ENCODE measurements around the gene MANBA.
A peak's percentile ranks its signal among the peaks of the same experiment; 100 is the strongest.

MANBA gene

DNA sequence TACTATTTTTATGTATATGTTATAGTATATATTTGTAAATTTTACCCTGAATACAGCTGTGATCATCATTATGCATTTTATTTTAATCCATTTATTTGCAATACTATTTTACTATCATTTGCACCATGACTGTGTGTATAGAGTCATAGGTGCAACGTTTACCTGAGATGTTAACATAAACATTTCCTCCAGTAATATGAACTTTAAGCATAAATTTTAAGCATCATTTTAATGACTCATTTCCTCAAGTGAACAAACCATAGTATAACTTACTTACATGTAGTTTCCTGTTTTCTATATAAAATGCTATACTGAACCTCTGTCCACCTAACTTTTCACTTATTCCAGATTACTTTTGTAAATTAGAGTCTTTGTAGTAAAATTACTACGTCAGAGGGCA is 166.8 kb downstream of the MANBA start:
- no peak for DNase-seq (ENCODE audit: low read depth in 2 of 2)

DNA sequence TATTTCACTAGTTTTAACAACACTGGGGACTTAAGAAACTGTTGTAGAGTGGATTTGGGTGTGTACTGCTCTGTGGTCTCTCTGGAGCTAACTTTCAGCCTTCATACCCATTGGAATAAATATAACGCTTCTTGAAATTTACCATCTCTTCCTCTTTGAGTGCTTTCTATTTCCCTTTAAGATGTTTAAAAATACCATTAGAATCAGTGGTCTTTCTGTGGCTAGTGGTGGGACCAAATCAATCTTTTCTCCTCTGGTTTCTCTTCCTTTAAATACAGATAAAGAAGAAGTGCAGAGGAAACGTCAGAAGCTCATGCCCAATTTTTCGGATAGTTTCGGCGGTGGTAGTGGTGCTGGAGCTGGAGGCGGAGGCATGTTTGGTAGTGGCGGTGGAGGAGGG is 167.6 kb downstream of the MANBA start:
- DNase-seq (ENCODE audit: low read depth in 2 of 2) = no peak

DNA sequence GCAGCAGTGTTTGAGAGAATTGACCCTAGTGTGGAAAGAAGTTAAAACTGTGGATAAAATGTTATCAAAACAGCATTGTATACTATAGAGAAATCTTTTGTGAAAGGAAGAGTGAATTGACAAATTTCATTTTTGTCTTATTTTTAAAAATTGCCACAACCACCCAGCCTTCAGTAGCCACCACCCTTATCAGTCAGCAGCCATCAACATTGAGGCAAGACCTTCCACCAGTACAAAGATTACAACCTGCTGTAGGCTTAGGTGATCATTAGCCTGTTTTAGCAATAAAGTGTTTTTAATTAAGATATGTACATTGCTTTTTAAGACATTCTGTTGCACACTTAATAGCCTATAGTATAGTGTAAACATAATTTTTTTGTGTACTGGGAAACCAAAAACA is 168.5 kb downstream of the MANBA start:
- no peak for DNase-seq (ENCODE audit: low read depth in 2 of 2)

DNA sequence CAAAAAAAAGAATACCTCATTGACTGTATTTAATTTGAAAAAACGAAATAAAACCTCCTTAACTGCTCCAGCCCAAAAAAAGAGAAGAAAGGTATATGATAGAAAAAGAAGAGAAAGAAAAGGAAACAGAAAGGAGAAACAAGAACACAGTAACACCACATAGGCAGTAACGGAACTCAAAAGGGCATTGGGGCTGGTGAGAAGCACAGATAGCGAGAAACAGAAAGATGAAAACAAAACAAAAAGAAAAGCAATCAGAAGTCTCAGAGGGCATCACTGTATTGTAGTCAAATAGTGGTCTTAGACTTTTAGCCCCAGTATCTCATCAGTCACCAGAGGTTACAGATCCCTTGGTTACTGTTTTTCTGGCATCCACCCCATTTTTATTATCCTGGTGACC is 171.0 kb downstream of the MANBA start:
- no peak for DNase-seq (ENCODE audit: low read depth in 2 of 2)

DNA sequence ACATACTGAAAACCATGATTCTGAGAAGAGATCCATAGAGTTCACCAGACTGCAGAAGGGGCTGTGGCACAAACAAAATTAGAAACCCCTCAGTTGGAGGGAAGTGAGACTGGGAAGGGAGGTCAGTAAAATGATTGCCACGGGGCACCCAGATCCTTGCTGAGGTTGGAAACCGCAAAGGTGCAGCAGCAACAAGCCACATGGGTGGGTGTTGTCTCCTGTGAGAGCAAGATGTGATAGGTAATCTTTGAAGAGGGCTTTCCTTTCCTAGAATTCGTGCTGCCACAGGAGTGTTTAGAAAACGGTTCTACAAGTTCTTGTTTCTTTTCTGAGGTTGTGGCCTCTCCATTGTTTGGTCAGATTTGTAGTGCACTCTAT is 174.1 kb downstream of the MANBA start:
- peak in 1 of 2 donors; percentile 30 for DNase-seq (ENCODE audit: low read depth in 2 of 2)

DNA sequence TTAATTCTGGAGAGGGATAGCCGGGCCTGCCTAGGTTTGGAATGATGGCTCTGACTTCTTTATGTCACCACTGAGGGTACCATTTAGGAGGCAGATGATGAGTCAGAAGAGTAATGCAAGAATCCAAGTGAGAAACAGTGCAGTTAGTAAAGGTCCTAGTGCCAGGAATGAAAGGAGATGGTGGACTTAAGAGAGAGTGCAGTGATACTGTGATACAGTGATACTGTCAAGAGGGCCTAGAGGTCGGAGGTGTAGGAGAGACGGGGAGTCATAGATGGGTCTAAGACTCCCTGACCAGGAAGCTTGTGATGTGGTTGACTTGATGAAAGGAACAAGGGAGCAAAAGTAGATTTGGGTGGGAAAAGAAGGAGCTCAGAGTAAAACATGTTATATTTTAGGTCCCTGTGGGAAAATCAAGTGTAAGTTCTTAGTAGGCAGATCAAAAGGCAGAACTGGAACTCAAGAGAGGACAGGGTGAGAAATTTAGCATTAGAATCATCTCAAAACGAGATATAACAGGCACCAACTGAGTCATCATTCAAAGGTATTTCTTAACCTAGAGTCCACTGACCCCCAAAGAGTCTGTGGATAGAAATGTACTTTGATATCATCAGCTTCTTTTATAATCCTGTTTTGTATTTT is 174.6 kb downstream of the MANBA start:
- no peak for DNase-seq (ENCODE audit: low read depth in 2 of 2)

DNA sequence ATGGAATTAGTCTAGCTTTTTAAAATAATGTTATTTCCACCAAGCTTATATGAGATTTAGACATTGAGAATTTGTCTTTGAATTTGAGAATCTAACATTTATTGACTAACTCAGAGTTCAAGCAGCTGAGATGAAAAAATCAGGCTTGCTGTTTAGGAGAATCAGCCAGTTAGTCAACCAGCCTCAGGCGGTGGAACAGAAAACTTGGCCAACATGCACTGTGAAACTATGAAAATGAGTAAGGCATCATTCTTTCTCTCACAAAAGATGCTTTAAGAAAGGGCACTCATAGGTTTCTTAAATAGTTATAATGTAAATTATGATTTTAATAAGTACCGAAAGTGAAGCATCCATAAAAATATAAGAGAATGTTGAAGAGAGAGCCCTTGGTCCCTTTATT is 175.4 kb downstream of the MANBA start:
- no peak for DNase-seq (ENCODE audit: low read depth in 2 of 2)

DNA sequence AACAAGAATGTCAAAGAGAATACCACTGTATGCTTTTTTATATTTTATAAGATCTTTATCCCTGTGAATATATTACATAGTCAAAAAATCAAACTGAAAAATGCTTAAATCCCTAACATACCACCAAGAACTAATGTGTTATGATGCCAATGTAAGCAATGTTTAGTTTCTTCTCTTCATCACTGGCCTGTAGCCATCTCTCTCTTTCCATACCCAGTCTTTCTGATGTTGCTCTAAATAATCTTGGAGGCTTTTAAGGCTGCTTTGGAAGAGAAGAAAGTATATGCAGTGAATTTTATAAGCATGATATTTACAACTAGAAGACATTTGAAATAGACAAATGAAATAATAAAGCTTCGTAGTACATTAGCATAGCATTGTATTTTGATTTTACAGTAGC is 176.7 kb downstream of the MANBA start:
- DNase-seq (ENCODE audit: low read depth in 2 of 2) = no peak
